Hepatocyte (in vitro differentiated cells): ENCODE results near the gene MCM5.

ENCODE experiments used
- EZH2 ChIP-seq: fragments of 200-600 bp; sonication (generic); IDR thresholded peaks from 2 replicates; pipeline ENCODE4 v1.6.1; 2016; ENCODE audit warnings: antibody characterized with exemption, mild to moderate bottlenecking, borderline replicate concordance
- EZH2phosphoT487 ChIP-seq: fragments of 200-600 bp; sonication (generic); IDR thresholded peaks from one replicate; pipeline ENCODE4 v1.6.1; 2018; ENCODE audit warnings: antibody characterized with exemption, mild to moderate bottlenecking, low read depth, moderate library complexity; ENCODE audit not compliant: unreplicated experiment, severe bottlenecking
- TF ChIP-seq, protein P1 (sequence below): fragments of 200-600 bp; sonication (generic); IDR thresholded peaks from 2 replicates; pipeline ENCODE4 v1.5.1; 2016; ENCODE audit warnings: antibody characterized with exemption, mild to moderate bottlenecking; ENCODE audit not compliant: poor library complexity

DNA sequence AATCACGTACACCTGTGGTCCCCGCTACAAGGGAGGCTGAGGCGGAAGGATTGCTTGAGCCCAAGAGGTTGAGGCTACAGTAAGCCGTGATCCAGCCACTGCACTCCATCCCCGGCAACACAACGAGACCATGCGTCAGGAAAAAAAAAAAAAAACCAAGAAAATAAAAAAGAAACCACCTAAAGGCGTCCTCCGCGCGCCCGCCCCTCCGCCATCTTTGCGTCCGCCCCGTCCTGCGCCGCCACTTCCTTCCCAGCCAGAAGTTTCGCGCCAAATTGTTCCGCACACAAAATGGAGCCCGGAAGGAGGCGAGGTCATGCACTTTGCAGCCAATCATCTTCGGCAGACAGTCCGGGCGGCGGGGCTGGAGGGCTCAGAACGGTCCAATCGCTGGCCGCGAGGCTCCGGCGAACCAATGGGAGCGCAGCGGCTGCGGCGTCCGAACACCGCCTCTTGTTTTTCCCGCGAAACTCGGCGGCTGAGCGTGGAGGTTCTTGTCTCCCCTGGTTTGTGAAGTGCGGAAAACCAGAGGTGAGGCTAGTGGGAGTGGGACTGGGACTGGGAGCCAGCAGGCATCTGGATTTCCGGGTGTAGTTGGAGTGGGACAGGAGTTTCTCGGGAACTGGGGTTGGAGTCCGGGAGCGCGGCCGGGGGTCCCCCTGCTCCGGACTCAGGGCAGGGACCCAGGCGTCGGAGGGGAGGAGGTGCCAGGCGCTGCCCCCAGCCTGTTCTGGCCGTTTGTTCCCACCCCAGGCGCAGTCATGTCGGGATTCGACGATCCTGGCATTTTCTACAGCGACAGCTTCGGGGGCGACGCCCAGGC is at the start of gene MCM5:
- TF ChIP-seq, protein P1, sequence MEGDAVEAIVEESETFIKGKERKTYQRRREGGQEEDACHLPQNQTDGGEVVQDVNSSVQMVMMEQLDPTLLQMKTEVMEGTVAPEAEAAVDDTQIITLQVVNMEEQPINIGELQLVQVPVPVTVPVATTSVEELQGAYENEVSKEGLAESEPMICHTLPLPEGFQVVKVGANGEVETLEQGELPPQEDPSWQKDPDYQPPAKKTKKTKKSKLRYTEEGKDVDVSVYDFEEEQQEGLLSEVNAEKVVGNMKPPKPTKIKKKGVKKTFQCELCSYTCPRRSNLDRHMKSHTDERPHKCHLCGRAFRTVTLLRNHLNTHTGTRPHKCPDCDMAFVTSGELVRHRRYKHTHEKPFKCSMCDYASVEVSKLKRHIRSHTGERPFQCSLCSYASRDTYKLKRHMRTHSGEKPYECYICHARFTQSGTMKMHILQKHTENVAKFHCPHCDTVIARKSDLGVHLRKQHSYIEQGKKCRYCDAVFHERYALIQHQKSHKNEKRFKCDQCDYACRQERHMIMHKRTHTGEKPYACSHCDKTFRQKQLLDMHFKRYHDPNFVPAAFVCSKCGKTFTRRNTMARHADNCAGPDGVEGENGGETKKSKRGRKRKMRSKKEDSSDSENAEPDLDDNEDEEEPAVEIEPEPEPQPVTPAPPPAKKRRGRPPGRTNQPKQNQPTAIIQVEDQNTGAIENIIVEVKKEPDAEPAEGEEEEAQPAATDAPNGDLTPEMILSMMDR: no peak
- no peak for TF ChIP-seq EZH2
- no peak for TF ChIP-seq EZH2phosphoT487
